MCF 10A (cell line): ENCODE data around the gene TSPAN17. TPM values are rescaled to one million over a fixed set of nuclear protein-coding genes. Genes with fewer than 3 reads are reported as not detected.

Experiments
- BruUV-seq: library from RNA; stranded (reverse); fragments of 400-500 nt; replicated peaks from 2 replicates; lab custom pipeline; 2021; lab: Mats Ljungman, UMichigan
- CTCF ChIA-PET: fragments of 300-600 bp; sonication (Branson Sonifier 250); formaldehyde crosslinking; extraction: SDS; loops from one replicate; lab custom pipeline; 2021; ENCODE audit warnings: antibody characterized with exemption, inconsistent platforms; lab: Yijun Ruan, JAX
- POLR2A ChIA-PET: fragments of 300-600, 350-650 bp; sonication (Branson Sonifier 250); formaldehyde crosslinking; extraction: SDS; loops from one replicate; lab custom pipeline; 2020; ENCODE audit warnings: antibody characterized with exemption, inconsistent platforms; lab: Yijun Ruan, JAX
- DNase-seq: peaks from one replicate; pipeline ENCODE4 v3.0.0-alpha.2; 2018; ENCODE audit not compliant: unreplicated experiment
- H3K27ac Mint-ChIP-seq: one replicate; pipeline ENCODE4 v1.8.0; 2022; ENCODE audit warnings: mild to moderate bottlenecking, low read depth, mixed read lengths; ENCODE audit not compliant: unreplicated experiment
- H3K27me3 Mint-ChIP-seq: one replicate; pipeline ENCODE4 v1.8.0; 2022; ENCODE audit warnings: mixed read lengths; ENCODE audit not compliant: insufficient read depth, unreplicated experiment
- H3K36me3 Mint-ChIP-seq: one replicate; pipeline ENCODE4 v1.8.0; 2022; ENCODE audit warnings: mild to moderate bottlenecking, moderate library complexity, mixed read lengths; ENCODE audit not compliant: insufficient read depth, unreplicated experiment
- H3K4me1 Mint-ChIP-seq: one replicate; pipeline ENCODE4 v1.8.0; 2022; ENCODE audit warnings: mixed read lengths; ENCODE audit not compliant: insufficient read depth, unreplicated experiment
- H3K4me3 Mint-ChIP-seq: one replicate; pipeline ENCODE4 v1.8.0; 2022; ENCODE audit warnings: mild to moderate bottlenecking, moderate library complexity, mixed read lengths; ENCODE audit not compliant: unreplicated experiment
- H3K9me3 Mint-ChIP-seq: one replicate; pipeline ENCODE4 v1.8.0; 2022; ENCODE audit warnings: mixed read lengths; ENCODE audit not compliant: unreplicated experiment
- intact Hi-C: fragments of 100-400 bp; cut with micrococcal nuclease; formaldehyde crosslinking; loops from 2 replicates; pipeline ENCODE4 v1.14.1; 2022
- total RNA-seq: library from RNA; stranded (reverse); gene quantifications from 2 replicates; pipeline ENCODE4 v1.2.3, GENCODE V29; 2022
- TF ChIP-seq, protein P1 (sequence below): fragments of 200-600 bp; IDR thresholded peaks from one replicate; pipeline ENCODE4 v1.8.0; 2022; ENCODE audit warnings: antibody characterized with exemption, mild to moderate bottlenecking; ENCODE audit not compliant: unreplicated experiment

Gene TSPAN17
- total RNA-seq, 1 experiment from 2014 or later: 36.7 TPM

DNA sequence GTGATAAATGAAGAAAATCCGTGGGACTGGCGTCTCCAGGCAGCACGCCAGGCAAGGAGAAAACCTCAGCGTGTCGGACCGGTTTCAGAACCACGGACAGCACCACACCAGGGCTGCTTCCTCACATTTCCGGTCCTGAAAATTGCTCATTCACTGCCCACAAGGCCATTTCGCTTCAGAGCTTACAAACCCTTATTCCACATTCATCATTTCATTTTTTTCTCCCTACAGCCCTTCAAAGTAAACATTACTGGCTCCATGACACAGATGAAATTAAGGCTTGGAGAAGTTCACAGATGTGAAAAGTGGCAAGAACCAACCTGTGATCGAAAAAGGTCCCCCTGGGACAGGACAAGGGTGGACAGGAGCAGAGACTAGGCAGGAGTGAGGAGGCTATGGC, 35.8 kb upstream of the TSPAN17 start:
- ChIA-PET POLR2A (interaction anchor here (0.5 to 0.9 kb wide), 4 partner anchors 36 to 250 kb away, joined by 3 to 4 read pairs (median 4); partner anchors contain the start of gene TSPAN17), CTCF (interaction anchor here (1.0 to 1.6 kb wide), 3 partner anchors 35 to 40 kb away, joined by 3 to 4 read pairs (median 3); no protein-coding TSS in a partner anchor)
- Mint-ChIP-seq H3K36me3 (no peaks in the 10 kb centered on the region), H3K9me3 (no peaks in the 10 kb centered on the region), H3K4me3 (no peak overlapping the region), H3K4me1 (peaks cover 36% of the 10 kb centered on the region), H3K27me3 (peaks cover 5% of the 10 kb centered on the region), H3K27ac (no peak overlapping the region)
- peak; percentile 87 for DNase-seq
- intact Hi-C loops: loop anchor here (1.0 kb wide), 1 partner anchor 36 kb away; the partner anchor contains the start of gene TSPAN17
- no TSS peak for BruUV-seq
- TF ChIP-seq, protein P1, sequence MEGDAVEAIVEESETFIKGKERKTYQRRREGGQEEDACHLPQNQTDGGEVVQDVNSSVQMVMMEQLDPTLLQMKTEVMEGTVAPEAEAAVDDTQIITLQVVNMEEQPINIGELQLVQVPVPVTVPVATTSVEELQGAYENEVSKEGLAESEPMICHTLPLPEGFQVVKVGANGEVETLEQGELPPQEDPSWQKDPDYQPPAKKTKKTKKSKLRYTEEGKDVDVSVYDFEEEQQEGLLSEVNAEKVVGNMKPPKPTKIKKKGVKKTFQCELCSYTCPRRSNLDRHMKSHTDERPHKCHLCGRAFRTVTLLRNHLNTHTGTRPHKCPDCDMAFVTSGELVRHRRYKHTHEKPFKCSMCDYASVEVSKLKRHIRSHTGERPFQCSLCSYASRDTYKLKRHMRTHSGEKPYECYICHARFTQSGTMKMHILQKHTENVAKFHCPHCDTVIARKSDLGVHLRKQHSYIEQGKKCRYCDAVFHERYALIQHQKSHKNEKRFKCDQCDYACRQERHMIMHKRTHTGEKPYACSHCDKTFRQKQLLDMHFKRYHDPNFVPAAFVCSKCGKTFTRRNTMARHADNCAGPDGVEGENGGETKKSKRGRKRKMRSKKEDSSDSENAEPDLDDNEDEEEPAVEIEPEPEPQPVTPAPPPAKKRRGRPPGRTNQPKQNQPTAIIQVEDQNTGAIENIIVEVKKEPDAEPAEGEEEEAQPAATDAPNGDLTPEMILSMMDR: no peak

- ChIA-PET CTCF (interaction anchor here (0.6 to 1.7 kb wide), 6 partner anchors 35 to 95 kb away, joined by 3 to 5 read pairs (median 3); no protein-coding TSS in a partner anchor), POLR2A (interaction anchor here (0.6 to 0.9 kb wide), 2 partner anchors 35 to 251 kb away, joined by 4 read pairs; partner anchors contain the start of gene TSPAN17)
- Mint-ChIP-seq H3K36me3 (no peaks in the 10 kb centered on the region), H3K4me1 (peaks cover 36% of the 10 kb centered on the region), H3K27me3 (peaks cover 10% of the 10 kb centered on the region), H3K4me3 (no peak overlapping the region), H3K27ac (no peak overlapping the region), H3K9me3 (no peaks in the 10 kb centered on the region)
- DNase-seq: no peak
- intact Hi-C loops: no loop called here
- TF ChIP-seq, protein P1: no peak
- no TSS peak for BruUV-seq
Measured at GRCh38 chr5:176612008-176612407, 35.3 kb upstream of the TSPAN17 start.

GRCh38 chr5:176612855-176613254, 34.4 kb upstream of the TSPAN17 start:
- CTCF ChIA-PET: interaction anchor here (0.6 to 1.7 kb wide), 2 partner anchors 48 to 154 kb away, joined by 3 to 5 read pairs; no protein-coding TSS in a partner anchor
- H3K27ac Mint-ChIP-seq: no peak overlapping the region
- peaks cover 36% of the 10 kb centered on the region for H3K4me1 Mint-ChIP-seq
- H3K36me3 Mint-ChIP-seq: no peaks in the 10 kb centered on the region
- H3K27me3 Mint-ChIP-seq: peaks cover 19% of the 10 kb centered on the region
- no peak overlapping the region for H3K4me3 Mint-ChIP-seq
- intact Hi-C loops: no loop called here
- POLR2A ChIA-PET: interaction anchor here (1.3 to 1.9 kb wide), 2 partner anchors 34 to 76 kb away, joined by 8 read pairs; partner anchors contain the start of genes RNF44 and TSPAN17
- TF ChIP-seq, protein P1: no peak
- no TSS peak for BruUV-seq
- no peaks in the 10 kb centered on the region for H3K9me3 Mint-ChIP-seq
- DNase-seq: no peak

DNA sequence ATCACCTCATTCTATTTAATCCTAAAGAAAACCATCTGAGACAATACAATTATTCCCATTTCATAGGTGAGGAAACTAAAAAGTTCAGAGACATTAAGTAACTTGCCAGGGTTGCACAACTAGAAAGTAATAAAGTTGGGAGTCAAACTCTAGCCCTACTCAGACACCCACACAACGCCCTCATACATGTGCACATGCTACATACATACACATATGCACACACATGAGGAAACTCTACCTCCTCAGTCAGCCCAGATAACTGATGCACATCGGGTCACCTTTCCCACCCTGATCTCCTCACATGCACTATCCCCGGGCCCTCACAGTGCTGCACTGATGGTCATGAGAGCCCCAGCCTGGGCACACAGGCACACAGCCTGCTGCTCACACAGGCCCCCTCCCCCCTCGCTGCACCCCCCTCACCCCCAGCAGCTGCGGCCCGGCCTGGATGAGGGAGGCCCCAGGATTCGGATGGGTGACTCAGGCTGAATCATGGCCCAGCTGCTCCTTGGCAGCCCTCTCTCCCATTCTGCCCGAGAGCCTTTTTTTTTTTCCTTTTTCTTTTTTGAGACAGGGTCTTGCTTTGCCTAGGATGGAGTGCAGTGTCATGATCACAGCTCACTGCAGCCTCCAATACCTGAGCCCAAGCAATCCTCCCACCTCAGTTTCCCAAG, 32.3 kb upstream of the TSPAN17 start:
- intact Hi-C loops: no loop called here

More for the DNA sequence above, 32.3 kb upstream of the TSPAN17 start:
- peaks cover 28% of the 10 kb centered on the region for H3K27me3 Mint-ChIP-seq
- POLR2A ChIA-PET: interaction anchor here (0.6 to 1.9 kb wide), 3 partner anchors 24 to 816 kb away, joined by 3 to 8 read pairs (median 3); partner anchors contain the start of gene TSPAN17
- peaks cover 29% of the 10 kb centered on the region for H3K4me1 Mint-ChIP-seq
- no peaks in the 10 kb centered on the region for H3K9me3 Mint-ChIP-seq
- H3K27ac Mint-ChIP-seq: no peak overlapping the region
- BruUV-seq: no TSS peak
- H3K4me3 Mint-ChIP-seq: no peak overlapping the region
- CTCF ChIA-PET: interaction anchor here (1.5 kb wide), 1 partner anchor 32 kb away, joined by 3 read pairs; the partner anchor contains the start of gene TSPAN17
- TF ChIP-seq, protein P1: no peak
- H3K36me3 Mint-ChIP-seq: no peaks in the 10 kb centered on the region
- peak; percentile 82 for DNase-seq
